ENCODE results near the gene ARFGEF3. TPM values are rescaled to one million over a fixed set of nuclear protein-coding genes. Genes with fewer than 3 reads are reported as not detected.
"Not testable (repeated sequence)": the region's sequence is repeated elsewhere in the genome, so short reads cannot be mapped to it uniquely, and the experiment has no call there.

The ARFGEF3 gene
- polyA plus RNA-seq, 2 donors, result 0.15 to 0.20 TPM

DNA sequence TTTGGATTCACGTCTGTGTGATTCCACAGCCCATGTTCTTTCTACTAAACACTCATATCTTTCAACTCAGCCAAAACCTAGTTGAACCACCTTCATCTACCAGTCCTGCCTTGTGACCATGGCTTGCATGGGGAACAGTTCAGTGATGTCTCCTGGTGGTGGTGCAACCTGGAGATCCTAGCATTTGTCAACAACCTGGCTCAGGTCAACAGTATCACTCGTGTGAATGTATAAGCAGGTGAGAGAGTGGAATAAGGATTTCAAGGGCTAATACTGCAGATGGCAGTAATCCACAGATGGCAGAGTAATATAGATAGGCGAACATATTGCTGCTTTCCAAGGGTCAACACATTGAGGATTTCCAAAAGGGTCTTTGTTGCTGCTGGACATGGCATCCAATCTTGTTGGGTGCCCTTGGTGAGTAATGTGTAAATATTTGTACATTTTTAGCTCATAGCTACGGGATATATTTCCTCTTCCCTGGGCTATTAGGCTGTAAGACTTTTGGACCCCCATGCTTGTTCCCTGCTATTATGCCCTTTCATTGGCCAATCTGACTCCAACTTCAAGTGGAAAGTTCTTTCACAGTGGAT, 43.1 kb downstream of the ARFGEF3 start:
- 87 to 89% methylated on average over 4 of the region's 4 CpGs for WGBS, 2 donors
- Histone ChIP-seq H3K27me3 (ENCODE audit: control insufficient read depth in 1 of 2, insufficient read depth in 2 of 2, low read length in 2 of 2) (no peaks in the 10 kb centered on the region), H3K4me3 (ENCODE audit: low read depth in 1 of 2, low read length in 2 of 2) (no peak overlapping the region), H3K36me3 (ENCODE audit: control insufficient read depth in 2 of 2, insufficient read depth in 2 of 2, low read length in 1 of 2) (no peaks in the 10 kb centered on the region), H3K9me3 (ENCODE audit: control insufficient read depth in 2 of 2, insufficient read depth in 1 of 2, low read depth in 1 of 2, low read length in 1 of 2) (no peaks in the 10 kb centered on the region), H3K27ac (ENCODE audit: low read depth in 2 of 2, low read length in 1 of 2) (no peak overlapping the region), H3K4me1 (ENCODE audit: control insufficient read depth in 2 of 2, insufficient read depth in 2 of 2, low read length in 1 of 2) (no peaks in the 10 kb centered on the region)

DNA sequence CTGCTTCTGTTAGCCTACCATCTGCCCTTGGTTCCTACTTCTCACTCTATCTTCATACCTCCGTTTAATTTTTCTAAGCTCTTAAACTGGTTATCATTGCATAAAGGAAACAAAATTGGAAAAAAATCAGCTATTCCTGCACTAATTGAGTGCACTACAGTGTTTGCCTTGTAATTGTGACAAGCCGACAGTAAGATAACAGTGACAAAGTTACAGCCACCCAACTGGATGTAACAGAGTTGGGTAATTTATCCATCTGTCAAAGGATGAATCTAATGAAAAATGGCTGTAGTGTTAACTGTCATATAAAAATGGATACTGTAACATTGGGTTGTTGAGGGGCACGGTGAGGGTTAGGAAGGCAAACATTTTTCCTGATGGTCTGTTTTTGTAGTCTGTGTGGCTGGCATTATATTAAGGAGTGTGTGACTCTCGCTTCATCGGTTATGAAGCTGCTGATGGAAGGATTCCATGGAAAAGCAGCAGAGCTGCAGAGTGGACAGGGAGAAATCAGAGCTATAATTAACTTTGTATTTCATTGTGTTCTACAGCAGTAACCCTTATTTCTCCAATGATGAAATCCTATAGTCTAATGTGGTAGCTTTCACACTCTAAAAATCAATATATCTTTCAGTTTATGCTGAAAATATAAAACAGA, 43.8 kb downstream of the ARFGEF3 start:
- Histone ChIP-seq H3K4me3 (ENCODE audit: low read depth in 1 of 2, low read length in 2 of 2) (no peak overlapping the region), H3K36me3 (ENCODE audit: control insufficient read depth in 2 of 2, insufficient read depth in 2 of 2, low read length in 1 of 2) (no peaks in the 10 kb centered on the region), H3K9me3 (ENCODE audit: control insufficient read depth in 2 of 2, insufficient read depth in 1 of 2, low read depth in 1 of 2, low read length in 1 of 2) (no peaks in the 10 kb centered on the region), H3K27ac (ENCODE audit: low read depth in 2 of 2, low read length in 1 of 2) (no peak overlapping the region), H3K4me1 (ENCODE audit: control insufficient read depth in 2 of 2, insufficient read depth in 2 of 2, low read length in 1 of 2) (no peaks in the 10 kb centered on the region), H3K27me3 (ENCODE audit: control insufficient read depth in 1 of 2, insufficient read depth in 2 of 2, low read length in 2 of 2) (no peaks in the 10 kb centered on the region)
- WGBS, 2 donors, result 73 to 84% methylated on average over 5 of the region's 5 CpGs

DNA sequence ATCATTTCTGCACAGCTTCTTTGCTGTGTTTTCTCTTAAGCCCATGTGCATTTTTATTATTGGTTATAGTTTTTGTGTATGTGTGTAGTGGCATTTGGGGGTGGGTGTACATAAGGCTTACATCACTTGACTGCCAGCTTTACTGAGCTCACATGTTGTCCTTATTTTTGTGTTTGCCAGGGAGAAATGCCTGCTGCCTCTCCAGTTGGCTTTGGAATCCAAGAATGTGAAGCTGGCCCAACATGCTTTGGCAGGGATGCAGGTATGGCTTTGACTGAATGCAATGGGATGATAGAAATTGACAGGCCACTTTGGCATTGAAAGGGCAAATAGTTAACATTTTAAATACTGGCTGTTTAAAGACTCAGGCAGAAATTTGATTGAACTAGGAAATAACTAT, 45.1 kb downstream of the ARFGEF3 start:
- H3K27ac ChIP-seq (ENCODE audit: low read depth in 2 of 2, low read length in 1 of 2), result no peak overlapping the region
- H3K36me3 ChIP-seq (ENCODE audit: control insufficient read depth in 2 of 2, insufficient read depth in 2 of 2, low read length in 1 of 2), result no peaks in the 10 kb centered on the region
- H3K27me3 ChIP-seq (ENCODE audit: control insufficient read depth in 1 of 2, insufficient read depth in 2 of 2, low read length in 2 of 2), result peaks cover 0 to 3% of the 10 kb centered on the region in 2 donors
- H3K4me1 ChIP-seq (ENCODE audit: control insufficient read depth in 2 of 2, insufficient read depth in 2 of 2, low read length in 1 of 2), result no peaks in the 10 kb centered on the region
- no peak overlapping the region for H3K4me3 ChIP-seq (ENCODE audit: low read depth in 1 of 2, low read length in 2 of 2)
- H3K9me3 ChIP-seq (ENCODE audit: control insufficient read depth in 2 of 2, insufficient read depth in 1 of 2, low read depth in 1 of 2, low read length in 1 of 2), result no peaks in the 10 kb centered on the region

DNA sequence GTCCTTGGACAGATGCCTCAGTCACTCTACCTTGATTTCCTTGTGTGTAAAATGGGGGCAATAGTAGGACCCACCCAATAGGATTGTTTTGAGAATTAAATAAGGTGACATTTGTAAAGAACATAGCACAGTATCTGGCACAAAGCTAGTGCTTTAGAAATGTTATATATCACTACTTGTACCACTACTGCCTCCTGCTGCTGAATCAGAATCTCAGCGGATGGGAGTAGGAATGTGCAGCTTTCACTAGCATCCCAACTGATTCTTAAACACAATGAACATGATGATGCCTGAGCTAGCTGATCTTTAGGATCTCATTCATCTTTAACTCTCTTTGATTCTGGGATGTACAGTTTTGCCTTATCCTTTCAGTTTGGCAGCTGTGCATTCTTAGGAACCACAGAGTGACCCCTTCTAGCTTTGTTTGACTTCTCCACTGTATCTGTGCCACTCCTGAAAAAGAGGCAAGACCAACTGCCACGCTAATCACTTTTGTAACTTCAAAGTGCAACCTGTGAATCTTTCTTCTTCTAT, 49.4 kb downstream of the ARFGEF3 start:
- 77 to 87% methylated on average over 2 of the region's 2 CpGs for WGBS, 2 donors

DNA sequence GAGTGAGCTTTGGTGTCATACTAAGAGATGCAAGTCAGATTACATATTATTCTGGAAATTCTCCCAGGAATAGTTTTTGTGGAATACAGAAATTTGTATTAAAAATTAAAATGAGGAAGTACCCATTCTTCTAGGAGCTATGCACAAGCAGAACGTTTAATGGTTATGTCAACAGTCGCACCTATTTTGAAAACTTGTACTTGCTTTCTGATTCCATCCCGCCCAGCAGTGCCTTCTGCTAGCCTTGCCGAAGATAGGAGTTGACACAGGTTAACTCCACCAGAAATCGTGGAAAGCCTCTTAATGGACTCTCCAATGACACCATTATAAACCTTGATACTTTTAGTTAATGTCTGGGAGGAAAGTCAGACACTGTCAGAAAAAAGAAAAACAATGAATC, 49.9 kb downstream of the ARFGEF3 start:
- H3K4me1 ChIP-seq (ENCODE audit: control insufficient read depth in 2 of 2, insufficient read depth in 2 of 2, low read length in 1 of 2), result no peaks in the 10 kb centered on the region
- H3K27ac ChIP-seq (ENCODE audit: low read depth in 2 of 2, low read length in 1 of 2), result no peak overlapping the region

More for the DNA sequence above, 49.4 kb downstream of the ARFGEF3 start:
- Histone ChIP-seq H3K9me3 (ENCODE audit: control insufficient read depth in 2 of 2, insufficient read depth in 1 of 2, low read depth in 1 of 2, low read length in 1 of 2) (no peaks in the 10 kb centered on the region), H3K27me3 (ENCODE audit: control insufficient read depth in 1 of 2, insufficient read depth in 2 of 2, low read length in 2 of 2) (peaks cover 0 to 3% of the 10 kb centered on the region in 2 donors), H3K36me3 (ENCODE audit: control insufficient read depth in 2 of 2, insufficient read depth in 2 of 2, low read length in 1 of 2) (no peaks in the 10 kb centered on the region), H3K27ac (ENCODE audit: low read depth in 2 of 2, low read length in 1 of 2) (no peak overlapping the region), H3K4me3 (ENCODE audit: low read depth in 1 of 2, low read length in 2 of 2) (no peak overlapping the region), H3K4me1 (ENCODE audit: control insufficient read depth in 2 of 2, insufficient read depth in 2 of 2, low read length in 1 of 2) (no peaks in the 10 kb centered on the region)

DNA sequence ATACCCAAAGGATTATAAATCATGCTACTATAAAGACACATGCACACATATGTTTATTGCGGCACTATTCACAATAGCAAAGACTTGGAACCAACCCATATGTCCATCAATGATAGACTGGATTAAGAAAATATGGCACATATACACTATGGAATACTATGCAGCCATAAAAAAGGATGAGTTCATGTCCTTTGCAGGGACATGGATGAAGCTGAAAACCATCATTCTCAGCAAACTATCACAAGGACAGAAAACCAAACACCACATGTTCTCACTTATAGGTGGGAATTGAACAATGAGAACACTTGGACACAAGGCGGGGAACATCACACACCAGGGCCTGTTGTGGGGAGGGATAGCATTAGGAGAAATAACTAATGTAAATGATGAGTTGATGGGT, 50.8 kb downstream of the ARFGEF3 start:
- H3K4me3 ChIP-seq (ENCODE audit: low read depth in 1 of 2, low read length in 2 of 2); H3K9me3 ChIP-seq (ENCODE audit: control insufficient read depth in 2 of 2, insufficient read depth in 1 of 2, low read depth in 1 of 2, low read length in 1 of 2); H3K36me3 ChIP-seq (ENCODE audit: control insufficient read depth in 2 of 2, insufficient read depth in 2 of 2, low read length in 1 of 2); H3K4me1 ChIP-seq (ENCODE audit: control insufficient read depth in 2 of 2, insufficient read depth in 2 of 2, low read length in 1 of 2); H3K27me3 ChIP-seq (ENCODE audit: control insufficient read depth in 1 of 2, insufficient read depth in 2 of 2, low read length in 2 of 2); H3K27ac ChIP-seq (ENCODE audit: low read depth in 2 of 2, low read length in 1 of 2): not testable (repeated sequence)
- WGBS, 2 donors, result 97 to 100% methylated on average over 2 of the region's 2 CpGs

More for the DNA sequence above, 49.9 kb downstream of the ARFGEF3 start:
- Histone ChIP-seq H3K27me3 (ENCODE audit: control insufficient read depth in 1 of 2, insufficient read depth in 2 of 2, low read length in 2 of 2) (peaks cover 0 to 3% of the 10 kb centered on the region in 2 donors), H3K9me3 (ENCODE audit: control insufficient read depth in 2 of 2, insufficient read depth in 1 of 2, low read depth in 1 of 2, low read length in 1 of 2) (no peaks in the 10 kb centered on the region), H3K4me3 (ENCODE audit: low read depth in 1 of 2, low read length in 2 of 2) (no peak overlapping the region), H3K36me3 (ENCODE audit: control insufficient read depth in 2 of 2, insufficient read depth in 2 of 2, low read length in 1 of 2) (no peaks in the 10 kb centered on the region)
- 72 to 75% methylated on average over 5 of the region's 5 CpGs for WGBS, 2 donors

DNA sequence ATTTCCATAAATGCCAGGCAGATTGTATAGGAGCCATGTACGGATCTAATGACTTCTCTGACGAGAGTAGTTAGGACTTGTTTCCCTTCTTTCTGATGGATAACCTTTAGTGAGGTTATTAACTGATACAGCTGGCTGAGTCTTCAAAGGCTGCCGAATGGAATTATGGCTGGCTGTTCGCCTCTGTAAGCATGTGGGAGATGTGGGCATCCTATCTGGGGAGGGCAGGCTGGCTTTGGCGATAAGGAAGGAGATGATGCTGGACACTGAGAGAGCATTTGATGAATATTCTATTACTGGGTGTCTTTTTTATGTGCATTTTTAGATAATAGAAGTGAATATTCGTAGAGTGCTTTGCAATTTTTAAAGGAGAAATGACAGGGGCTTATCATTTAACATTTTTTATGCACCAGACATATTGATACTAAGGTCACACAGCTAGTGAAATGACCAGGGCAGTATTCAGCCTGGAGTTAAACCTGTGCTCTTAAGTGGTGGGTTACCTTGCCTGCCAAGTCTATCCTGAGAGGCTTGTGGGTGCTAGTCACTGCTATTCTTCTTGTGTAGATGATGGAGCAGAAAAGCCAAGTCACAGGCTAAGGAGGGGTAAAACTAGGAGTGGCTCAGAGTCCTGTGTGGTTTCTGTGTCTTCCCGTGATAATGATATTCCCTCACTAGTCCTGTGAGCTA, 53.5 kb downstream of the ARFGEF3 start:
- WGBS, 2 donors, result 42 to 44% methylated on average over 7 of the region's 7 CpGs
- Histone ChIP-seq H3K9me3 (ENCODE audit: control insufficient read depth in 2 of 2, insufficient read depth in 1 of 2, low read depth in 1 of 2, low read length in 1 of 2) (no peaks in the 10 kb centered on the region), H3K4me3 (ENCODE audit: low read depth in 1 of 2, low read length in 2 of 2) (no peak overlapping the region), H3K36me3 (ENCODE audit: control insufficient read depth in 2 of 2, insufficient read depth in 2 of 2, low read length in 1 of 2) (no peaks in the 10 kb centered on the region), H3K27ac (ENCODE audit: low read depth in 2 of 2, low read length in 1 of 2) (no peak overlapping the region), H3K27me3 (ENCODE audit: control insufficient read depth in 1 of 2, insufficient read depth in 2 of 2, low read length in 2 of 2) (peaks cover 0 to 3% of the 10 kb centered on the region in 2 donors), H3K4me1 (ENCODE audit: control insufficient read depth in 2 of 2, insufficient read depth in 2 of 2, low read length in 1 of 2) (no peaks in the 10 kb centered on the region)

DNA sequence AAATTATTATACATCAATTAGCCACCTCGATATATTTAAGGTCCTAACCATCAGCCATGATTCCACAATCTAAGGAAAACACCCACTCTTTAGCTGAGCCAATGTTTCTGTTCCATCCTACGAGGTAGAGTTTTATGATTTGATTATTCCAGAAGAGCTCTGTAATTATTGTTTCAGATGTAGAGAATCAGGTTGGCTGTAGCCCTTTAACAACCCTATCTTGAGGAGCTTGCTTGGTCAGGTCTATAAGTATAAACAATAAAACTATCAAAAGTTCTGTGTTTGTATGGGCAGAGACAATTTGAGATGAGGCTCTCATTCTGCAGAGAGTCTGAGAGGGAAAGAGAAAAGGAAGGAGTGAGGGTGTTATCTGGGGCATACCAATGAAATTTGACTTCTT, 56.7 kb downstream of the ARFGEF3 start, which contains the start of gene PBOV1:
Gene PBOV1, minus strand, starts transcription at position 43 of the 400 bp plus-strand sequence. CDS start 96 bp downstream, outside the sequence.
- H3K9me3 ChIP-seq (ENCODE audit: control insufficient read depth in 2 of 2, insufficient read depth in 1 of 2, low read depth in 1 of 2, low read length in 1 of 2), result no peaks in the 10 kb centered on the region
- WGBS, 2 donors, result 81% methylated on average over 2 of the region's 2 CpGs
- no peaks in the 10 kb centered on the region for H3K27me3 ChIP-seq (ENCODE audit: control insufficient read depth in 1 of 2, insufficient read depth in 2 of 2, low read length in 2 of 2)
- no peaks in the 10 kb centered on the region for H3K4me1 ChIP-seq (ENCODE audit: control insufficient read depth in 2 of 2, insufficient read depth in 2 of 2, low read length in 1 of 2)
- H3K27ac ChIP-seq (ENCODE audit: low read depth in 2 of 2, low read length in 1 of 2), result no peak within 1 kb of the TSS
- H3K4me3 ChIP-seq (ENCODE audit: low read depth in 1 of 2, low read length in 2 of 2), result no peak within 1 kb of the TSS
- no peaks in the 10 kb centered on the region for H3K36me3 ChIP-seq (ENCODE audit: control insufficient read depth in 2 of 2, insufficient read depth in 2 of 2, low read length in 1 of 2)

DNA sequence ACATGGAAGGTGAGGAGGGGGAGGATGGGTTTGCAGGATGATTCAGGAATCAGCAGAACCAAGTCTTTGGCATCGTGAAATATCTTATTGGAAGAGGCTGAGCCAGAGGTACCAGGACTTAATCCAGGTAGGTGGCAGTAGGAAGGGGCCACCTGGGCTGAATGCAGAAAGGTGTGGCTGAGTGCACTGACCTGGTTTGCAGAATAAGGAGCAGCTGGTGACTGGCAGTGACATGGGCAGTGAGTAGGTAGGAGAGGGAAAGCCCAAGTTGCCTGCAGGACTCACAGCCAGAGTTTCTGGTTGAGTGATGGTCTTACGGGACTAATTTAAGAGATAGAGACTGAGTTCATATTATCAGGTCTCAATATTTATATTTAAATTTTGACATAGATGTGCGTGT, 57.7 kb downstream of the ARFGEF3 start:
- Histone ChIP-seq H3K27me3 (ENCODE audit: control insufficient read depth in 1 of 2, insufficient read depth in 2 of 2, low read length in 2 of 2) (no peaks in the 10 kb centered on the region), H3K27ac (ENCODE audit: low read depth in 2 of 2, low read length in 1 of 2) (no peak overlapping the region)

More for the DNA sequence above, 57.7 kb downstream of the ARFGEF3 start:
- Histone ChIP-seq H3K36me3 (ENCODE audit: control insufficient read depth in 2 of 2, insufficient read depth in 2 of 2, low read length in 1 of 2) (no peaks in the 10 kb centered on the region), H3K4me3 (ENCODE audit: low read depth in 1 of 2, low read length in 2 of 2) (no peak overlapping the region), H3K9me3 (ENCODE audit: control insufficient read depth in 2 of 2, insufficient read depth in 1 of 2, low read depth in 1 of 2, low read length in 1 of 2) (no peaks in the 10 kb centered on the region), H3K4me1 (ENCODE audit: control insufficient read depth in 2 of 2, insufficient read depth in 2 of 2, low read length in 1 of 2) (no peaks in the 10 kb centered on the region)
- WGBS, 2 donors, result 85 to 91% methylated on average over 3 of the region's 3 CpGs
